ENCODE measurements around the gene NCOA1.

Gene NCOA1

GRCh38 chr2:24806661-24807036, 315.6 kb downstream of the NCOA1 start:
- DNase-seq = no peak

DNA sequence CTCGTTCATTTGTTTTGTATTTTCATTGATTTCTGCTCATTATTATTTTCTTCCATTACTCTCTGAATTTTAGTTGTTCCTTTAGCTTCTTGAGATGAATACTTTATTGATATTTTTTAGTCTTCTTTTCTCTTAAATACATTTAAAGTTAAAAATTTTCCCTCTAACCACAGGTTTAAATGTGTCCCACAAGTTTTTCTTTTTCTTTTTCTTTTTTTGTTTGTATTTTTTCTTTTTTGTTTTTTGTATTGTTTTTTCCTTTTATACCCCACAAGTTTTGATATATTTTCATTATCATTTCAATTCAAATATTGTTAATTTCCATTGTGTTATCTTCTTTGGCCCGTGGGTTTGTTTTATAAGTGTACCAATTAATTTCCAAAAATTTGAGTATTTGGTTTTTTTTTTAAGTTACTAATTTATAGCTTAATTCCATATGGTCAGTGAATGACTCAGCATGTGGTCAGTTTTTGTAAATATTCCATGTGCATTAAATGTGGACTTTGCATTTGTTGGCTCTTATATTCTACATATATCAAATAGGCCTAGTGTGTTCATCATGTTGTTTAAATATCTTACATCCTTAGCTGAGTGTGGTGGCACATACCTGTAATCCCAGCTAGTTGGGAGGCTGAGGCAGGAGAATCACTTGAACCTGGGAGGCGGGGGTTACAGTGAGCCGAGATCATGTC, 318.4 kb downstream of the NCOA1 start:
- no peak for DNase-seq

DNA sequence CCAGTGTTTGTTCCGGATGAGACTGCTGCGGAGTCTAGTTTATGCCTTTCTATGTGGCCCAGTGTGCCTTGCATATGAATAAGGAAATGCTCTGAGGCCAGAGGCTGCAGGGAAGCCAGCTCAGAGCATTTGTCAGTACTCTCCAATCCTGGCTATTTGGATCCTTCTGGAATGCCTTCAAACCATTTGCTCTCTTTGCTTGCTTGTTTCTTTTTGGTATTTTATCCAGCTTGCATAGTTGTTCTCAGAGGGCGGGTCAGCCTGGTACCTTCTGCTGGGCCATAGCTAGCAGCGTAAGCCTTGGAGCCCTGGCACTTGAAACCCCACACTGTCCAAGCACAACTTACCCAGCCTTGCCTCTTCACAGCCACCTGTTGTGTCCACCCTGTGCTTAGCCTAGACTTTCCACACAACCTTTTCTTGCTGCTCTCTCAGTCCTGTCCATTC, 322.7 kb downstream of the NCOA1 start:
- DNase-seq = no peak

DNA sequence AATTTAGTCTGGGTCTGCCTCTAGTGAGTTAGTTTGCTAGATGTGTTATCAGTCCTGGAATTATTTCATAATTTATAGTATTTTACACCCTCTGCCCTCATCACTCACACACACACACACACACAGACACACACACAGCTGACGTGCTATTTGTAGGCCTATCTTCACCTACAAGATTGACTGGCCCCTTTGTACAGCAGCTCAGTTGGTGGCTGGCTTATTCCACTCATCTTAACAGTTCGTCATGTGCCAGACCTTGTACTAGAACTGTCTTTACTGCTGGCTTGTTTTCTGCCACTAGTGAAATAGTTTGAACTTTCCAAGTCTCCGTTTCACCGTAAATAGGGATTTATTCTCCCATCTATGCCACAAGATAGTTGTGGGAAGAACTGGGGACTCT, 323.5 kb downstream of the NCOA1 start:
- DNase-seq = no peak

GRCh38 chr2:24815171-24815570, 324.1 kb downstream of the NCOA1 start:
- DNase-seq = no peak

DNA sequence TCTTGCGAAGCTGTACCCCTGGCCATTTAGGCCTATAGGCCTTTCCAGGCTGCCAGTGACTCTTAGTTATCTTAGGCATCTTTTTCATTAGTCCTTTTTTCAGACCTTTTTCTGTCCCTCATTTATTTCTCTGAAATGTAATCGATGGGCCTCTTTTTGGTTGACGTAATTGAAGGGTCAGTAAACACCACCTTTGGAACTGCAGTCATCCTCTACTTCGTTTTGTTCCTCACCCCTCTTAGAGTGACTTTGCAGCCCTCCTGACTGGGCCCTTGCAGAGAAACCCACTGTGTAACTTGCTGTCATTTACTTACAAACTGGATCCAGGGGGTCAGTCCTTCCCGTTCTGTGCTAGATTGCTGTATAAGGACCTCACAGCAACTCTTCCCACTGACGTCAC, 325.4 kb downstream of the NCOA1 start:
- no peak for DNase-seq

DNA sequence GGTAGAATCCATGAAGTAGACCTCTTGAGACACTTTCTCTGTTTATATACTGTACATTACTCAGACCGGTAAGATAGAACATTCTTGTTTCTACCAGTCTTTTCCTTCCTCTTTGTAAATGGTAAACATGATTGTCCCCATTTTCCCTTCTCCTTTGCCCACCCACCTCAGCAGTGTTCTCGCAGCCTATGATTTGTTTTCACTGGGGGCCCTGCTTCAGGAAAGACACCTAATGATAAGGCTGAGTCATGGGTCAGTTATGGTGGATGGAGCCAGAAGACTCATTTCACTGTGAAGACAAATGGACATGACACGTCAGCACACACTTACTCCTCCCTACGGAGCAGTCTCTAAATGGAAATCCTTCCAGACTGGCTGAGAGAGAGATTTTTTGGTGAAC, 325.8 kb downstream of the NCOA1 start:
- DNase-seq = no peak

- DNase-seq = no peak
These were observed 327.7 kb downstream of the NCOA1 start for GRCh38 chr2:24818721-24819167.

DNA sequence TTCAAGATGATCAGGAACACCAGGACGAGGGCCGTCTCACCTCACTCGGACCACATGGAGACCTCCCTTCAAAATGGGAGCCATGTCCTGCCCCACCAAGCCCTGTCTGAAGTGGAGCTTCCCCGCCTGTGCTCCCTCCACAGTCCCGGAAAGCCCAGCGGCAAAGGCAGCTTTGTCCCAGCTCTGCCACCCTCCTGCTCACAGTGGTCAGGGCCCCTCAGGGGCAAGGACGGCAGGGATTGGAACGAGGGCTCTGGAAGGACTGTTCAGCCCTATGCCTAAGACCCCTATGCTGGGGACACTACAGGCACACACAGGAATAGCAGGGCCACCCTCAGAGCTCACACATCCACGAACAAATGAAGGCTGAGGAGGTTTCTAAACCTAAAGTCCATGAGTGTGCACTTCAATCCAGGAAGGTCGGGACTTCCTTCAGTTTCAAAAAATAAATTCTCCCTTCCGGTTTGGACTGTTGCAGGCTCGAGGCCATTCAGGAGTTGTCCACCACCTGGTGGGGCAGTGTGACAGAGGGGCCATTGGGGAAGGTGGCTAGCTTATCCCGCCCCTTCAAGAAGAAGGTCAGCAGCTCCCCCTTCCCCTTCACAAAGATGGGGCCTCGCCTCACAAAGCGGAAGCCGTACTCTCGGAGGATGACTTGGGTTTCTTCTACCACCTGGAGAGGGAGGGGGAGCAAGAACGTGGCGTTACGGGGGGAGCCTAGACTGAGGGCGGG, 328.6 kb downstream of the NCOA1 start:
- DNase-seq = no peak

- no peak for DNase-seq
These were observed 329.1 kb downstream of the NCOA1 start for GRCh38 chr2:24820175-24820513.
